SK-N-SH (cell line): Measurements from ENCODE around the gene LMX1A. TPM values are rescaled to one million over a fixed set of nuclear protein-coding genes. Genes with fewer than 3 reads are reported as not detected.

Experiments
- CTCF ChIA-PET: fragments of 300-600, 350-600 bp; formaldehyde crosslinking; extraction: SDS; loops from one replicate; lab custom pipeline; 2021; lab: Yijun Ruan, JAX
- POLR2A ChIA-PET: fragments of 350-600 bp; sonication (Branson Sonifier 250); formaldehyde crosslinking; extraction: SDS; loops from one replicate; lab custom pipeline; 2020; ENCODE audit warnings: antibody characterized with exemption, inconsistent platforms; lab: Yijun Ruan, JAX
- DNase-seq: peaks from one replicate; pipeline ENCODE4 v3.0.0; 2012
- H2AFZ ChIP-seq: fragments of 200-600 bp; sonication (generic); 2 replicates; pipeline ENCODE4 v1.8.1; 2016; ENCODE audit warnings: antibody characterized with exemption, mild to moderate bottlenecking, low read depth
- H3F3A ChIP-seq: fragments of 200-600 bp; sonication (generic); replicated peaks from 2 replicates; pipeline ENCODE3; 2016; ENCODE audit warnings: antibody characterized with exemption, mild to moderate bottlenecking; ENCODE audit not compliant: insufficient read depth
- H3K27ac ChIP-seq, 2 experiments: fragments of 200-500 bp in 1 of 2; fragments of 200-600 bp in 1 of 2; sonication (Bioruptor generic) in 1 of 2; sonication (generic), shearing (Covaris generic) in 1 of 2; 2 replicates each; pipeline versions ENCODE4 v1.5.1 to v1.6.1; 2014 to 2016; ENCODE audit warnings: low read depth in 2 of 2, inconsistent platforms in 1 of 2, low read length in 1 of 2, mild to moderate bottlenecking in 1 of 2, mixed read lengths in 1 of 2
- H3K27me3 ChIP-seq: fragments of 200-600 bp; sonication (generic), shearing (Covaris generic); 2 replicates; pipeline ENCODE4 v1.6.1; 2016; ENCODE audit warnings: mixed run types; ENCODE audit not compliant: insufficient read depth
- H3K36me3 ChIP-seq, 2 experiments: fragments of 200-500 bp in 1 of 2; fragments of 200-600 bp in 1 of 2; sonication (Bioruptor generic) in 1 of 2; sonication (generic) in 1 of 2; replicated peaks in 1 of 2; 2 replicates each; pipeline versions ENCODE3 to v1.5.1; 2014 to 2016; ENCODE audit warnings: low read length in 1 of 2, mild to moderate bottlenecking in 1 of 2; ENCODE audit not compliant: insufficient read depth in 2 of 2, control insufficient read depth in 1 of 2
- H3K4me1 ChIP-seq, 2 experiments: fragments of 200-500 bp in 1 of 2; fragments of 200-600 bp in 1 of 2; sonication (Bioruptor generic) in 1 of 2; sonication (generic), shearing (Covaris generic) in 1 of 2; 2 replicates each; pipeline versions ENCODE4 v1.5.1 to v1.6.1; 2014 to 2016; ENCODE audit warnings: low read depth in 1 of 2, low read length in 1 of 2, mixed run types in 1 of 2; ENCODE audit not compliant: insufficient read depth in 2 of 2, control insufficient read depth in 1 of 2
- H3K4me2 ChIP-seq: fragments of 200-600 bp; sonication (generic), shearing (Covaris generic); 2 replicates; pipeline ENCODE4 v1.6.1; 2017; ENCODE audit warnings: mixed run types
- H3K4me3 ChIP-seq, 2 experiments: fragments of 200-500 bp in 1 of 2; fragments of 200-600 bp in 1 of 2; sonication (Bioruptor generic) in 1 of 2; sonication (generic), shearing (Covaris generic) in 1 of 2; 2 replicates each; pipeline versions ENCODE4 v1.5.1 to v1.8.1; 2014 to 2016; ENCODE audit warnings: low read depth in 2 of 2, inconsistent platforms in 1 of 2, low read length in 1 of 2, mild to moderate bottlenecking in 1 of 2, mixed read lengths in 1 of 2, moderate library complexity in 1 of 2
- H3K79me2 ChIP-seq: fragments of 200-600 bp; sonication (generic); 2 replicates; pipeline ENCODE4 v1.8.1; 2017; ENCODE audit warnings: mild to moderate bottlenecking; ENCODE audit not compliant: insufficient read depth
- H3K9ac ChIP-seq: fragments of 200-600 bp; sonication (generic); 2 replicates; pipeline ENCODE4 v1.6.1; 2017; ENCODE audit warnings: mixed run types
- H3K9me2 ChIP-seq: fragments of 200-600 bp; sonication (generic); 2 replicates; pipeline ENCODE4 v1.6.1; 2017; ENCODE audit warnings: mixed run types
- H3K9me3 ChIP-seq: fragments of 200-600 bp; sonication (generic); 2 replicates; pipeline ENCODE4 v1.6.1; 2017; ENCODE audit warnings: mixed run types, mild to moderate bottlenecking, moderate library complexity
- H4K20me1 ChIP-seq: fragments of 200-600 bp; sonication (generic); 2 replicates; pipeline ENCODE4 v1.6.1; 2017; ENCODE audit warnings: mild to moderate bottlenecking, mixed run types; ENCODE audit not compliant: insufficient read depth
- CHD2 ChIP-seq: fragments of 150-350 bp; IDR thresholded peaks from 2 replicates; pipeline ENCODE4 v1.6.1; 2018; ENCODE audit warnings: low read length; ENCODE audit not compliant: partially characterized antibody
- ELF1 ChIP-seq: IDR thresholded peaks from 2 replicates; pipeline ENCODE4 v1.4.0; 2012
- EP300 ChIP-seq, 2 experiments: IDR thresholded peaks; 2 replicates each; pipeline versions ENCODE4 v1.4.0 to v1.6.1; 2012; ENCODE audit warnings: borderline replicate concordance in 1 of 2, low read depth in 1 of 2, low read length in 1 of 2
- EZH2phosphoT487 ChIP-seq: fragments of 200-600 bp; sonication (generic); IDR thresholded peaks from 2 replicates; pipeline ENCODE4 v1.6.1; 2017; ENCODE audit warnings: low read depth, mixed run types, mild to moderate bottlenecking, antibody characterized with exemption, moderate library complexity, borderline replicate concordance
- FOXM1 ChIP-seq: IDR thresholded peaks from 2 replicates; pipeline ENCODE4 v1.4.0; 2012; ENCODE audit warnings: low read depth, mild to moderate bottlenecking
- JUND ChIP-seq: IDR thresholded peaks from 2 replicates; pipeline ENCODE4 v1.4.0; 2012
- MEF2A ChIP-seq: IDR thresholded peaks from 2 replicates; pipeline ENCODE4 v1.4.0; 2012; ENCODE audit warnings: low read depth, borderline replicate concordance
- MXI1 ChIP-seq: IDR thresholded peaks from 2 replicates; pipeline ENCODE4 v1.6.1; 2012; ENCODE audit warnings: mild to moderate bottlenecking, low read depth, low read length, improper control_type of control experiment
- NRF1 ChIP-seq: IDR thresholded peaks from 2 replicates; pipeline ENCODE4 v1.6.1; 2012; ENCODE audit warnings: low read depth, mild to moderate bottlenecking, low read length
- RAD21 ChIP-seq: IDR thresholded peaks from 2 replicates; pipeline ENCODE4 v1.6.1; 2012; ENCODE audit warnings: mild to moderate bottlenecking, low read length
- RCOR1 ChIP-seq: fragments of 150-350 bp; IDR thresholded peaks from 2 replicates; pipeline ENCODE4 v1.6.1; 2017; ENCODE audit warnings: antibody characterized with exemption, low read length
- RFX5 ChIP-seq: IDR thresholded peaks from 2 replicates; pipeline ENCODE4 v1.6.1; 2012; ENCODE audit warnings: mild to moderate bottlenecking, improper control_type of control experiment, low read length
- SMC3 ChIP-seq: IDR thresholded peaks from 2 replicates; pipeline ENCODE4 v1.6.1; 2012; ENCODE audit warnings: low read depth, low read length, improper control_type of control experiment
- TAF1 ChIP-seq: IDR thresholded peaks from 2 replicates; pipeline ENCODE4 v1.6.1; 2012; ENCODE audit warnings: low read depth, mild to moderate bottlenecking, low read length, moderate library complexity, borderline replicate concordance
- TEAD4 ChIP-seq: IDR thresholded peaks from 2 replicates; pipeline ENCODE4 v1.4.0; 2012; ENCODE audit warnings: mild to moderate bottlenecking, borderline replicate concordance; ENCODE audit not compliant: insufficient read depth
- YY1 ChIP-seq: IDR thresholded peaks from 2 replicates; pipeline ENCODE4 v1.4.0; 2012; ENCODE audit warnings: low read depth, mild to moderate bottlenecking
- WGBS: methylation state at CpG from one replicate; pipeline ENCODE4 v1.1.6; 2017; ENCODE audit warnings: low lambda C conversion rate; 5-methylcytosine and 5-hydroxymethylcytosine counted together
- polyA plus RNA-seq, 3 experiments: library from polyadenylated mRNA; depleted of rRNA; stranded (reverse); fragments of >200 nt; gene quantifications; 2 replicates each; pipeline ENCODE4 v1.2.3, GENCODE V29; 2012
- TF ChIP-seq, protein P1 (sequence below): IDR thresholded peaks from 2 replicates; pipeline ENCODE4 v1.4.0; 2012; ENCODE audit warnings: low read depth, borderline replicate concordance
- TF ChIP-seq, protein P2 (sequence below): IDR thresholded peaks from 2 replicates; pipeline ENCODE4 v1.4.0; 2012; ENCODE audit warnings: low read depth
- TF ChIP-seq, protein P3 (sequence below): IDR thresholded peaks from 2 replicates; pipeline ENCODE4 v1.4.0; 2012; ENCODE audit warnings: low read depth, borderline replicate concordance
- TF ChIP-seq, protein P4 (sequence below): fragments of 150-350 bp; IDR thresholded peaks from 2 replicates; pipeline ENCODE4 v1.6.1; 2016; ENCODE audit warnings: mild to moderate bottlenecking, low read depth, low read length
- TF ChIP-seq, protein P5 (sequence below): fragments of 150-350 bp; IDR thresholded peaks from 2 replicates; pipeline ENCODE4 v1.6.1; 2017; ENCODE audit warnings: antibody characterized with exemption, low read length, low read depth, borderline replicate concordance

Gene LMX1A
- polyA plus RNA-seq, 1 of the 3 experiments (the other 2 are of a cell fraction) = not detected

DNA sequence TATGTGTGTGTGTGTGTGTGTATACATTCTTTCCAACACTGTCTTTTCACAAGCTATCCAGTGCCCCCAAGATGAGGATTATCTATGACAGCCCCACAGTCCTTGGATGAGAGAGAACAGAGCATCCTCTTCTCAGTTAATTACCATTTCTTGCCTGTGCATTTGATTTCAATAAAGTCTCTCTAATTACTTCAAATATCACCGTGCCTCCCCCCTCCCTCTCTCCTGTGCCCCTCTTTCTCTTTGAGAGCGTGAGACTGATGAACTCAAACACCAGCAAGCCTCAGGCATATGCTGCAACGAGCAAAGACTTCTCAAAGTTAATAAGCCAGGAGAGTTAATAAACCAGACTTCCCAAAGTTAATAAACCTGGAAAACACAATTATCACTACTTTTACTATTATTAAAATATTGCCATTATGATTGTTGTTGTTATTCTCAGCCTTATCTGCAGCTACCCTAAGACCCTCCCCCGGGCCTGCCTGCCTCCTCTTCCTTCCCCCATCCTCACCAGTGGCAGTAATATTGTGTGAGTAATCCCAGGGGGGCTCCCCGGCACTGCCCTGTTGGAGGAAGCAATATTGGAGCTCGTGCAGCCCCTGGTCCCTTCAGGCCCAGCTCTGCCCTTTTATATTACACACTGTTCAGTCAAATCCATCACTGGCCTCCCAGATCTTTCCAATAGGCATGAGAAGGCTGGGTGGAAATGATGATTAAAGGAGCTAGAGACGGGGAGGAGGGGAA, 30.9 kb downstream of the LMX1A start (continued):
- TF ChIP-seq TEAD4 (no peak), JUND (no peak), RCOR1 (no peak), NRF1 (no peak), ELF1 (no peak), FOXM1 (no peak)
- TF ChIP-seq, protein P1, sequence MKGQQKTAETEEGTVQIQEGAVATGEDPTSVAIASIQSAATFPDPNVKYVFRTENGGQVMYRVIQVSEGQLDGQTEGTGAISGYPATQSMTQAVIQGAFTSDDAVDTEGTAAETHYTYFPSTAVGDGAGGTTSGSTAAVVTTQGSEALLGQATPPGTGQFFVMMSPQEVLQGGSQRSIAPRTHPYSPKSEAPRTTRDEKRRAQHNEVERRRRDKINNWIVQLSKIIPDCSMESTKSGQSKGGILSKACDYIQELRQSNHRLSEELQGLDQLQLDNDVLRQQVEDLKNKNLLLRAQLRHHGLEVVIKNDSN = no peak

DNA sequence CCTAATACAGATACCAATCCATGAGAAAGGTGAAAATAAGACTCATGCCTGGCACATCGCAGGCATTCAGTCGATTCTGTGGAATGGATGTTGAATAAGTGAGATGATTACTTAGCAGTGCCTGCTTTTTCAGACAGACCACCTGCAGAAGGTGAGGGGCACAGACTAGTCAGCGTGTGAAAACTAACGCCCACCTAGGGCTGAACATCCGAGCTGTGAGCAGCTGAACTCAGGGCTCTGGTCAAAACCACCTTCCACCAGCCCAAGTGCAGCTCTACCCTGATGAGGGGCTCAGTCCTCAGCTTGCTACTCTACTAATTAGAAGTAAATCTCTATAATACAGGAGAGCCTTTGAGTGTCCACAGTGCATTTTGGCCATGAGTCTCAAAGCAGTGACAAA, 32.5 kb downstream of the LMX1A start:
- POLR2A ChIA-PET = no interaction called here
- H3K36me3 ChIP-seq = no peaks in the 10 kb centered on the region
- H2AFZ ChIP-seq = no peak overlapping the region
- no peak overlapping the region for H3K4me2 ChIP-seq
- H3K27ac ChIP-seq = no peak overlapping the region
- 4% methylated on average over 3 of the region's 5 CpGs for WGBS
- CTCF ChIA-PET = interaction anchor here (1.1 to 1.7 kb wide), 2 partner anchors 11 to 43 kb away, joined by 3 to 5 read pairs; no protein-coding TSS in a partner anchor
- no peak for DNase-seq
- H3F3A ChIP-seq = no peaks in the 10 kb centered on the region
- no peak overlapping the region for H3K9ac ChIP-seq
- H3K9me3 ChIP-seq = no peaks in the 10 kb centered on the region
- no peaks in the 10 kb centered on the region for H3K79me2 ChIP-seq
- H4K20me1 ChIP-seq = no peaks in the 10 kb centered on the region
- no peak overlapping the region for H3K4me3 ChIP-seq
- H3K27me3 ChIP-seq = no peaks in the 10 kb centered on the region
- no peak for TF ChIP-seq MEF2A
- TF ChIP-seq, protein P2, sequence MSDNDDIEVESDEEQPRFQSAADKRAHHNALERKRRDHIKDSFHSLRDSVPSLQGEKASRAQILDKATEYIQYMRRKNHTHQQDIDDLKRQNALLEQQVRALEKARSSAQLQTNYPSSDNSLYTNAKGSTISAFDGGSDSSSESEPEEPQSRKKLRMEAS = no peak
- TF ChIP-seq, all 33 proteins: peak for 0
- no peaks in the 10 kb centered on the region for H3K4me1 ChIP-seq
- H3K9me2 ChIP-seq = no peaks in the 10 kb centered on the region

DNA sequence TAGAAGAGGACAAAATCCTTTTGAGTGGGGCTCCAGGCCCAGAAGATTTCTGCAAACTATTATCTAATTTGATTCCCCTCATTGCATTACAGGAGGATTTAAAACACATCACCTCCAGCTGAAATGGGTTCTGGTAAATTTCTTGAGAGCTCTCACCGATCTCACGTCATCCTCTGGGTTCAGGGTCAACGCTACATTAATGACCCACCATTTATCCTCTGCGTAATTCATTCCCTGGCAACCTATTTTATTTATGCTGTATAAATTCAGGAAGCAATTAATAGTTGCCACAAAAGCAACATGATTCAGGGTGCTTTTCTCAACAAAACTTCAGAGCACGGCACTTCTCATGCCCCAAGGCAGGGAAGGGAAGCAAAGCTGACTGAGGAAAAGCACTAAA, 38.9 kb downstream of the LMX1A start:
- H3K79me2 ChIP-seq = no peaks in the 10 kb centered on the region
- ChIA-PET CTCF (interaction anchor here (1.3 kb wide), 1 partner anchor 51 kb away, joined by 3 read pairs; no protein-coding TSS in a partner anchor), POLR2A (no interaction called here)
- H2AFZ ChIP-seq = no peak overlapping the region
- no peak overlapping the region for H3K4me2 ChIP-seq
- no peaks in the 10 kb centered on the region for H3F3A ChIP-seq
- no peaks in the 10 kb centered on the region for H3K36me3 ChIP-seq
- DNase-seq = no peak
- H3K9ac ChIP-seq = no peak overlapping the region
- H3K27me3 ChIP-seq = no peaks in the 10 kb centered on the region; the same call in 1 of the 2 replicates
- no peaks in the 10 kb centered on the region for H3K4me1 ChIP-seq
- no peaks in the 10 kb centered on the region for H3K9me3 ChIP-seq
- WGBS = 42% methylated on average over 5 of the region's 5 CpGs
- H3K4me3 ChIP-seq = no peak overlapping the region
- H3K9me2 ChIP-seq = no peaks in the 10 kb centered on the region
- no peaks in the 10 kb centered on the region for H4K20me1 ChIP-seq
- no peak overlapping the region for H3K27ac ChIP-seq
- TF ChIP-seq MXI1 = no peak
- no peak for TF ChIP-seq EZH2phosphoT487
- no peak for TF ChIP-seq NRF1
- TF ChIP-seq EP300 (IDR thresholded peaks at IDR 0.05; ENCODE audit: borderline replicate concordance in 1 of 2, low read depth in 1 of 2, low read length in 1 of 2) = no peak
- no peak for TF ChIP-seq YY1
- no peak for TF ChIP-seq RAD21
- no peak for TF ChIP-seq SMC3
- no peak for TF ChIP-seq CHD2
- TF ChIP-seq, protein P3, sequence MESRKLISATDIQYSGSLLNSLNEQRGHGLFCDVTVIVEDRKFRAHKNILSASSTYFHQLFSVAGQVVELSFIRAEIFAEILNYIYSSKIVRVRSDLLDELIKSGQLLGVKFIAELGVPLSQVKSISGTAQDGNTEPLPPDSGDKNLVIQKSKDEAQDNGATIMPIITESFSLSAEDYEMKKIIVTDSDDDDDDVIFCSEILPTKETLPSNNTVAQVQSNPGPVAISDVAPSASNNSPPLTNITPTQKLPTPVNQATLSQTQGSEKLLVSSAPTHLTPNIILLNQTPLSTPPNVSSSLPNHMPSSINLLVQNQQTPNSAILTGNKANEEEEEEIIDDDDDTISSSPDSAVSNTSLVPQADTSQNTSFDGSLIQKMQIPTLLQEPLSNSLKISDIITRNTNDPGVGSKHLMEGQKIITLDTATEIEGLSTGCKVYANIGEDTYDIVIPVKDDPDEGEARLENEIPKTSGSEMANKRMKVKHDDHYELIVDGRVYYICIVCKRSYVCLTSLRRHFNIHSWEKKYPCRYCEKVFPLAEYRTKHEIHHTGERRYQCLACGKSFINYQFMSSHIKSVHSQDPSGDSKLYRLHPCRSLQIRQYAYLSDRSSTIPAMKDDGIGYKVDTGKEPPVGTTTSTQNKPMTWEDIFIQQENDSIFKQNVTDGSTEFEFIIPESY = no peak
- TF ChIP-seq MEF2A = no peak
- TF ChIP-seq, protein P4, sequence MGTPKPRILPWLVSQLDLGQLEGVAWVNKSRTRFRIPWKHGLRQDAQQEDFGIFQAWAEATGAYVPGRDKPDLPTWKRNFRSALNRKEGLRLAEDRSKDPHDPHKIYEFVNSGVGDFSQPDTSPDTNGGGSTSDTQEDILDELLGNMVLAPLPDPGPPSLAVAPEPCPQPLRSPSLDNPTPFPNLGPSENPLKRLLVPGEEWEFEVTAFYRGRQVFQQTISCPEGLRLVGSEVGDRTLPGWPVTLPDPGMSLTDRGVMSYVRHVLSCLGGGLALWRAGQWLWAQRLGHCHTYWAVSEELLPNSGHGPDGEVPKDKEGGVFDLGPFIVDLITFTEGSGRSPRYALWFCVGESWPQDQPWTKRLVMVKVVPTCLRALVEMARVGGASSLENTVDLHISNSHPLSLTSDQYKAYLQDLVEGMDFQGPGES = no peak
- TF ChIP-seq RFX5 = no peak
- TF ChIP-seq, protein P5, sequence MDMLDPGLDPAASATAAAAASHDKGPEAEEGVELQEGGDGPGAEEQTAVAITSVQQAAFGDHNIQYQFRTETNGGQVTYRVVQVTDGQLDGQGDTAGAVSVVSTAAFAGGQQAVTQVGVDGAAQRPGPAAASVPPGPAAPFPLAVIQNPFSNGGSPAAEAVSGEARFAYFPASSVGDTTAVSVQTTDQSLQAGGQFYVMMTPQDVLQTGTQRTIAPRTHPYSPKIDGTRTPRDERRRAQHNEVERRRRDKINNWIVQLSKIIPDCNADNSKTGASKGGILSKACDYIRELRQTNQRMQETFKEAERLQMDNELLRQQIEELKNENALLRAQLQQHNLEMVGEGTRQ = no peak
- no peak for TF ChIP-seq RCOR1
- no peak for TF ChIP-seq TAF1
